Measurements from ENCODE around the gene TPGS1. TPM values are rescaled to one million over a fixed set of nuclear protein-coding genes. Genes with fewer than 3 reads are reported as not detected.
"Not testable (repeated sequence)": the region's sequence is repeated elsewhere in the genome, so short reads cannot be mapped to it uniquely, and the experiment has no call there.

The TPGS1 gene
- total RNA-seq, 1 experiment from 2014 or later, result 40.7 TPM

GRCh38 chr19:474126-475078 lies 32.9 kb upstream of the TPGS1 start:
- no peak for DNase-seq (ENCODE audit: low read depth)

GRCh38 chr19:475360-475759 lies 31.9 kb upstream of the TPGS1 start:
- no peak for DNase-seq (ENCODE audit: low read depth)

- DNase-seq (ENCODE audit: low read depth), result no peak
Observed at GRCh38 chr19:478236-478903, 28.9 kb upstream of the TPGS1 start.

- no peak for DNase-seq (ENCODE audit: low read depth)
Observed at GRCh38 chr19:478976-479375, 28.3 kb upstream of the TPGS1 start.

- no peak for DNase-seq (ENCODE audit: low read depth)
Observed at GRCh38 chr19:480016-480855, 27.1 kb upstream of the TPGS1 start.

- DNase-seq (ENCODE audit: low read depth), result not testable (repeated sequence)
Observed at GRCh38 chr19:481100-481499, 26.2 kb upstream of the TPGS1 start.

GRCh38 chr19:482186-483041 lies 24.9 kb upstream of the TPGS1 start:
- DNase-seq (ENCODE audit: low read depth), result no peak

GRCh38 chr19:483332-484072 lies 23.8 kb upstream of the TPGS1 start:
- no peak for DNase-seq (ENCODE audit: low read depth)

- no peak for DNase-seq (ENCODE audit: low read depth)
Observed at GRCh38 chr19:484494-484893, 22.8 kb upstream of the TPGS1 start.

- DNase-seq (ENCODE audit: low read depth), result no peak
Observed at GRCh38 chr19:485077-485476, 22.2 kb upstream of the TPGS1 start.

- no peak for DNase-seq (ENCODE audit: low read depth)
Observed at GRCh38 chr19:485583-486236, 21.6 kb upstream of the TPGS1 start.

- peak; percentile 84 for DNase-seq (ENCODE audit: low read depth)
Observed at GRCh38 chr19:488505-489417, 18.5 kb upstream of the TPGS1 start.

GRCh38 chr19:489418-490196 lies 17.7 kb upstream of the TPGS1 start:
- DNase-seq (ENCODE audit: low read depth), result no peak

GRCh38 chr19:491146-491741 lies 16.1 kb upstream of the TPGS1 start:
- no peak for DNase-seq (ENCODE audit: low read depth)

- DNase-seq (ENCODE audit: low read depth), result no peak
Observed at GRCh38 chr19:492091-492531, 15.2 kb upstream of the TPGS1 start.

GRCh38 chr19:493391-494170 lies 13.7 kb upstream of the TPGS1 start:
- no peak for DNase-seq (ENCODE audit: low read depth)
